Smooth muscle cell of trachea (primary cell): ENCODE measurements around the gene KCNN1. TPM values are rescaled to one million over a fixed set of nuclear protein-coding genes. Genes with fewer than 3 reads are reported as not detected.

Experiments
- total RNA-seq: library from RNA; depleted of rRNA; stranded (reverse); fragments of >200 nt; gene quantifications from 2 replicates; pipeline ENCODE4 v1.2.1, GENCODE V29; 2014

Gene KCNN1
- total RNA-seq, result 0.15 and 0.50 TPM in 2 replicates

GRCh38 chr19:17966550-17967256, at the start of gene KCNN1:
TSS of gene KCNN1 (plus strand) at chr19:17967107. CDS start at chr19:17973889, 6,782 bp downstream.

GRCh38 chr19:17932485-17933338, 34.2 kb upstream of the KCNN1 start, which contains the start of gene CCDC124:
TSS of gene CCDC124 (plus strand) at chr19:17933015. CDS start at chr19:17936421, 3,406 bp downstream.

GRCh38 chr19:18007917-18008673, 41.2 kb downstream of the KCNN1 start, which contains the start of gene ARRDC2:
TSS of gene ARRDC2 (plus strand) at chr19:18008170. CDS start at chr19:18008311, 141 bp downstream.

Other genes starting within 250 kb of the KCNN1 start
- gene MAP1S, start 247.6 kb upstream of the KCNN1 start, total RNA-seq, result 24.9 and 35.2 TPM in 2 replicates
- 0.29 and 0.83 TPM in 2 replicates for gene FCHO1, start 215.6 kb upstream of the KCNN1 start, total RNA-seq
- gene B3GNT3, start 172.0 kb upstream of the KCNN1 start, total RNA-seq, result not detected in 2 replicates
- gene INSL3, start 145.6 kb upstream of the KCNN1 start, total RNA-seq, result not detected in 2 replicates
- gene JAK3, start 119.1 kb upstream of the KCNN1 start, total RNA-seq, result 0.58 and 2.6 TPM in 2 replicates
- gene RPL18A, start 107.2 kb upstream of the KCNN1 start, total RNA-seq, result 1,057 and 1,473 TPM in 2 replicates
- 0.33 TPM in 1 of 2 replicates, not detected in the other for gene SLC5A5, start 95.2 kb upstream of the KCNN1 start, total RNA-seq
- 35.4 and 44.2 TPM in 2 replicates for gene CCDC124, start 34.1 kb upstream of the KCNN1 start, total RNA-seq
- gene ARRDC2, start 41.1 kb downstream of the KCNN1 start, total RNA-seq, result 7.1 and 7.3 TPM in 2 replicates
- gene IL12RB1, start 119.8 kb downstream of the KCNN1 start, total RNA-seq, result 0.15 and 0.33 TPM in 2 replicates
- gene MAST3, start 130.7 kb downstream of the KCNN1 start, total RNA-seq, result 3.8 and 6.0 TPM in 2 replicates
- gene PIK3R2, start 186.1 kb downstream of the KCNN1 start, total RNA-seq, result 21.5 and 50.6 TPM in 2 replicates
- 17.2 and 23.0 TPM in 2 replicates for gene IFI30, start 206.7 kb downstream of the KCNN1 start, total RNA-seq
- 6.7 and 9.3 TPM in 2 replicates for gene MPV17L2, start 226.1 kb downstream of the KCNN1 start, total RNA-seq
- gene RAB3A, start 236.9 kb downstream of the KCNN1 start, total RNA-seq, result 2.0 and 5.5 TPM in 2 replicates